H1 (cell line): ENCODE measurements around the gene TNFRSF1A. TPM values are rescaled to one million over a fixed set of nuclear protein-coding genes. Genes with fewer than 3 reads are reported as not detected.

ENCODE experiments used
- CREB1 ChIP-seq: IDR thresholded peaks from 2 replicates; pipeline ENCODE4 v1.6.1; 2012; ENCODE audit warnings: inconsistent platforms
- KDM4A ChIP-seq: IDR thresholded peaks from one replicate; pipeline ENCODE4 v1.7.1; 2012; ENCODE audit warnings: low read depth, mild to moderate bottlenecking, moderate library complexity, low read length, inconsistent platforms; ENCODE audit not compliant: severe bottlenecking
- RFX5 ChIP-seq: IDR thresholded peaks from 2 replicates; pipeline ENCODE4 v1.6.1; 2011; ENCODE audit warnings: low read depth, low read length, improper control_type of control experiment, borderline replicate concordance
- RXRA ChIP-seq: IDR thresholded peaks from 2 replicates; pipeline ENCODE4 v1.6.1; 2011; ENCODE audit warnings: low read depth, mild to moderate bottlenecking, low read length, moderate library complexity; ENCODE audit not compliant: insufficient read depth
- SP2 ChIP-seq: IDR thresholded peaks from 2 replicates; pipeline ENCODE4 v1.6.1; 2012; ENCODE audit warnings: mild to moderate bottlenecking, low read length, inconsistent platforms
- SP4 ChIP-seq: IDR thresholded peaks from 2 replicates; pipeline ENCODE4 v1.6.1; 2012; ENCODE audit warnings: low read length, inconsistent platforms
- YY1 ChIP-seq: IDR thresholded peaks from 2 replicates; pipeline ENCODE4 v1.6.1; 2011; ENCODE audit warnings: low read depth, mild to moderate bottlenecking, low read length
- ZNF274 ChIP-seq: IDR thresholded peaks from 2 replicates; pipeline ENCODE4 v1.7.0; 2012; ENCODE audit warnings: low read length, borderline replicate concordance; ENCODE audit errors: extremely low read depth
- polyA plus RNA-seq, 7 experiments: library from polyadenylated mRNA; depleted of rRNA in 3 of 7; stranded (reverse) in 5 of 7; unstranded in 2 of 7; fragments of >200 nt in 5 of 7; fragments of 200-250 nt in 2 of 7; gene quantifications; 1 replicate in 5 of 7; 2 replicates in 1 of 7; 4 replicates in 1 of 7; pipeline versions ENCODE4 v1.2.1 to v1.2.3, GENCODE V29; 2011 to 2013; ENCODE audit warnings: missing spikeins in 2 of 7, mixed read lengths in 2 of 7
- total RNA-seq: library from RNA; stranded (reverse); fragmentation: NEBNext Ultra II Directional; extraction: Animal tissue kit (Norgen Biotek cat#: 25700); gene quantifications from 2 replicates; pipeline ENCODE4 v1.2.1, GENCODE V29; 2021
- TF ChIP-seq, protein P1 (sequence below): fragments of 300-600 bp; sonication (generic); IDR thresholded peaks from 2 replicates; pipeline ENCODE4 v1.7.1; 2012; ENCODE audit warnings: low read length, moderate library complexity, mild to moderate bottlenecking, inconsistent platforms; ENCODE audit not compliant: insufficient replicate concordance
- TF ChIP-seq, protein P2 (sequence below): IDR thresholded peaks from 2 replicates; pipeline ENCODE4 v1.6.1; 2011; ENCODE audit warnings: low read depth, mild to moderate bottlenecking, low read length; ENCODE audit not compliant: insufficient read depth

TNFRSF1A gene
- total and polyA plus RNA-seq, 2 of the 8 experiments (the other 6 are each of a cell fraction or from before 2014, with no cell fraction given), result 28.7 to 42.1 TPM

DNA sequence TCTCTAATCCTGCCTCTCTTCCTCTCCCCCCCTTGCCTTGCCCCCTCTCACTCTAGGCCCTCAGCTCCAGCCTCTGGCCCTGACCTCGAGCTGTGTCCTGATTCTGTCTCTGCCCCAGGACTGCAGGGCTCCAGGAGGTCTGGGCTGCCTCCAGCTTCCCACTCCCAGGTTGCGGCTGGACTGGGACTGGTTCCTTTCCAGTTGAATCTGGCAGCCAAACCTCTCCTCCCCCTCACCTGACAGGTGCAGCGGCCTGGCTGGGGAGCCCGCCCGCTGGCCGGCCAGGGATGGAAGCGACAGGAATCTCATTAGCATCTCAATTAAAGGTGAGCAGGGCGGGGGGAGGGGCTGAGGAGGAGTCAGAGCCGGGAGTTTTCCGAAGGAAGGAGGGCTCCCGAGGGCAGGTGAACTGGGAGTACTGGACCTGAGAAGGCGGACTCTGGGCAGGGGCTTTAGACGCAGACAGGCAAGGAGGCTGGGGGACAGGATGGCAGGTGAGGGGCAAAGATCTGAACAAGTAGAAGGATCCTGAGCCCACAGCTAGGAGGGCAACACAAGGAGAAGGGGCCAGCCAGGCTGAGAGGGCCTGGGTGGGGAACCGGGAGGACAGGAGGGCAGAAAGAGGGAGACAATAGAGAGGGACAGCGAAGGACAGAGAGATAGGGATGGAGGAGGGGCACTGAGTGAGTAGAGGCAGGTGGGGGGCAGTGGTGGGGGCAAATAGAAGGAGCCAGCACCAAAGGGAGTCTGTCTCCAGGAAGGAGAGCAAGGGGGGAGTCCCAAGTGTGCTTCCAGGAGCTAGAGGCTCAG, 33.6 kb upstream of the TNFRSF1A start, which contains the start of gene SCNN1A (continued):
- TF ChIP-seq, protein P1, sequence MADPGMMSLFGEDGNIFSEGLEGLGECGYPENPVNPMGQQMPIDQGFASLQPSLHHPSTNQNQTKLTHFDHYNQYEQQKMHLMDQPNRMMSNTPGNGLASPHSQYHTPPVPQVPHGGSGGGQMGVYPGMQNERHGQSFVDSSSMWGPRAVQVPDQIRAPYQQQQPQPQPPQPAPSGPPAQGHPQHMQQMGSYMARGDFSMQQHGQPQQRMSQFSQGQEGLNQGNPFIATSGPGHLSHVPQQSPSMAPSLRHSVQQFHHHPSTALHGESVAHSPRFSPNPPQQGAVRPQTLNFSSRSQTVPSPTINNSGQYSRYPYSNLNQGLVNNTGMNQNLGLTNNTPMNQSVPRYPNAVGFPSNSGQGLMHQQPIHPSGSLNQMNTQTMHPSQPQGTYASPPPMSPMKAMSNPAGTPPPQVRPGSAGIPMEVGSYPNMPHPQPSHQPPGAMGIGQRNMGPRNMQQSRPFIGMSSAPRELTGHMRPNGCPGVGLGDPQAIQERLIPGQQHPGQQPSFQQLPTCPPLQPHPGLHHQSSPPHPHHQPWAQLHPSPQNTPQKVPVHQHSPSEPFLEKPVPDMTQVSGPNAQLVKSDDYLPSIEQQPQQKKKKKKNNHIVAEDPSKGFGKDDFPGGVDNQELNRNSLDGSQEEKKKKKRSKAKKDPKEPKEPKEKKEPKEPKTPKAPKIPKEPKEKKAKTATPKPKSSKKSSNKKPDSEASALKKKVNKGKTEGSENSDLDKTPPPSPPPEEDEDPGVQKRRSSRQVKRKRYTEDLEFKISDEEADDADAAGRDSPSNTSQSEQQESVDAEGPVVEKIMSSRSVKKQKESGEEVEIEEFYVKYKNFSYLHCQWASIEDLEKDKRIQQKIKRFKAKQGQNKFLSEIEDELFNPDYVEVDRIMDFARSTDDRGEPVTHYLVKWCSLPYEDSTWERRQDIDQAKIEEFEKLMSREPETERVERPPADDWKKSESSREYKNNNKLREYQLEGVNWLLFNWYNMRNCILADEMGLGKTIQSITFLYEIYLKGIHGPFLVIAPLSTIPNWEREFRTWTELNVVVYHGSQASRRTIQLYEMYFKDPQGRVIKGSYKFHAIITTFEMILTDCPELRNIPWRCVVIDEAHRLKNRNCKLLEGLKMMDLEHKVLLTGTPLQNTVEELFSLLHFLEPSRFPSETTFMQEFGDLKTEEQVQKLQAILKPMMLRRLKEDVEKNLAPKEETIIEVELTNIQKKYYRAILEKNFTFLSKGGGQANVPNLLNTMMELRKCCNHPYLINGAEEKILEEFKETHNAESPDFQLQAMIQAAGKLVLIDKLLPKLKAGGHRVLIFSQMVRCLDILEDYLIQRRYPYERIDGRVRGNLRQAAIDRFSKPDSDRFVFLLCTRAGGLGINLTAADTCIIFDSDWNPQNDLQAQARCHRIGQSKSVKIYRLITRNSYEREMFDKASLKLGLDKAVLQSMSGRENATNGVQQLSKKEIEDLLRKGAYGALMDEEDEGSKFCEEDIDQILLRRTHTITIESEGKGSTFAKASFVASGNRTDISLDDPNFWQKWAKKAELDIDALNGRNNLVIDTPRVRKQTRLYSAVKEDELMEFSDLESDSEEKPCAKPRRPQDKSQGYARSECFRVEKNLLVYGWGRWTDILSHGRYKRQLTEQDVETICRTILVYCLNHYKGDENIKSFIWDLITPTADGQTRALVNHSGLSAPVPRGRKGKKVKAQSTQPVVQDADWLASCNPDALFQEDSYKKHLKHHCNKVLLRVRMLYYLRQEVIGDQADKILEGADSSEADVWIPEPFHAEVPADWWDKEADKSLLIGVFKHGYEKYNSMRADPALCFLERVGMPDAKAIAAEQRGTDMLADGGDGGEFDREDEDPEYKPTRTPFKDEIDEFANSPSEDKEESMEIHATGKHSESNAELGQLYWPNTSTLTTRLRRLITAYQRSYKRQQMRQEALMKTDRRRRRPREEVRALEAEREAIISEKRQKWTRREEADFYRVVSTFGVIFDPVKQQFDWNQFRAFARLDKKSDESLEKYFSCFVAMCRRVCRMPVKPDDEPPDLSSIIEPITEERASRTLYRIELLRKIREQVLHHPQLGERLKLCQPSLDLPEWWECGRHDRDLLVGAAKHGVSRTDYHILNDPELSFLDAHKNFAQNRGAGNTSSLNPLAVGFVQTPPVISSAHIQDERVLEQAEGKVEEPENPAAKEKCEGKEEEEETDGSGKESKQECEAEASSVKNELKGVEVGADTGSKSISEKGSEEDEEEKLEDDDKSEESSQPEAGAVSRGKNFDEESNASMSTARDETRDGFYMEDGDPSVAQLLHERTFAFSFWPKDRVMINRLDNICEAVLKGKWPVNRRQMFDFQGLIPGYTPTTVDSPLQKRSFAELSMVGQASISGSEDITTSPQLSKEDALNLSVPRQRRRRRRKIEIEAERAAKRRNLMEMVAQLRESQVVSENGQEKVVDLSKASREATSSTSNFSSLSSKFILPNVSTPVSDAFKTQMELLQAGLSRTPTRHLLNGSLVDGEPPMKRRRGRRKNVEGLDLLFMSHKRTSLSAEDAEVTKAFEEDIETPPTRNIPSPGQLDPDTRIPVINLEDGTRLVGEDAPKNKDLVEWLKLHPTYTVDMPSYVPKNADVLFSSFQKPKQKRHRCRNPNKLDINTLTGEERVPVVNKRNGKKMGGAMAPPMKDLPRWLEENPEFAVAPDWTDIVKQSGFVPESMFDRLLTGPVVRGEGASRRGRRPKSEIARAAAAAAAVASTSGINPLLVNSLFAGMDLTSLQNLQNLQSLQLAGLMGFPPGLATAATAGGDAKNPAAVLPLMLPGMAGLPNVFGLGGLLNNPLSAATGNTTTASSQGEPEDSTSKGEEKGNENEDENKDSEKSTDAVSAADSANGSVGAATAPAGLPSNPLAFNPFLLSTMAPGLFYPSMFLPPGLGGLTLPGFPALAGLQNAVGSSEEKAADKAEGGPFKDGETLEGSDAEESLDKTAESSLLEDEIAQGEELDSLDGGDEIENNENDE, result no peak
- TF ChIP-seq SP2 (no peak), KDM4A (no peak), RFX5 (no peak), CREB1 (no peak), ZNF274 (no peak), YY1 (peak; percentile 55; the same call in 1 of the 2 replicates), SP4 (no peak), RXRA (peak; percentile 65; the same call in 1 of the 2 replicates)
- TF ChIP-seq, protein P2, sequence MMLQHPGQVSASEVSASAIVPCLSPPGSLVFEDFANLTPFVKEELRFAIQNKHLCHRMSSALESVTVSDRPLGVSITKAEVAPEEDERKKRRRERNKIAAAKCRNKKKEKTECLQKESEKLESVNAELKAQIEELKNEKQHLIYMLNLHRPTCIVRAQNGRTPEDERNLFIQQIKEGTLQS, result no peak
